Measurements from ENCODE around the gene HTR1D.
A peak's percentile ranks its signal among the peaks of the same experiment; 100 is the strongest.
"Not testable (repeated sequence)": the region's sequence is repeated elsewhere in the genome, so short reads cannot be mapped to it uniquely, and the experiment has no call there.

Gene HTR1D

GRCh38 chr1:23237508-23237907, 20.2 kb upstream of the HTR1D start:
- no peak for TF ChIP-seq CTCF (conservative IDR thresholded peaks at IDR 0.05; ENCODE audit: control insufficient read depth, insufficient read depth, low read depth, low read length)

DNA sequence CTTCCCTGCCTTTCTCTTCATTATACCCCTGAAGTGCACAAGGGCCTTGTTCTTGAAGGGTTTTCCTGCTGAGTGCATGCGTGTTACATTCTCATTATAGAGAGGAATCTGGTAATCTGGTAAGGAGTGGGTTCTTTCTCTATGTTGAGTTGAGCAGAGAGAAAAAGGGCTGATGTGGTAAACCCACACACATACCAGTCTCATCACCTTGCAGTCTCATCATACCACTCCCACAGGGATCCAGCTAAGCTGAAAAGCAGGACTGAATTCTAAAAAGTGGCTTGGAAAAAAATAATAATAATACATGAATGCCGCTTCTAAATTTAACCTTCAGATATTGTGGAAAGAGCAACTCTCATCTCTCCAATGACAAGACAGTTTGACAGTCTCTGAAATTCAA, 10.5 kb upstream of the HTR1D start:
- DNase-seq (ENCODE audit: low read depth), result no peak
- TF ChIP-seq CTCF (conservative IDR thresholded peaks at IDR 0.05; ENCODE audit: control insufficient read depth, insufficient read depth, low read depth, low read length), result no peak
- H3K4me3 ChIP-seq (ENCODE audit: control insufficient read depth, low read depth, low read length), result no peak overlapping the region

More at GRCh38 chr1:23237508-23237907, 20.2 kb upstream of the HTR1D start:
- no peak for DNase-seq (ENCODE audit: low read depth)
- no peak overlapping the region for H3K4me3 ChIP-seq (ENCODE audit: control insufficient read depth, low read depth, low read length)

- H3K4me3 ChIP-seq (ENCODE audit: control insufficient read depth, low read depth, low read length), result no peak overlapping the region
- TF ChIP-seq CTCF (conservative IDR thresholded peaks at IDR 0.05; ENCODE audit: control insufficient read depth, insufficient read depth, low read depth, low read length), result no peak
- peak; percentile 24 for DNase-seq (ENCODE audit: low read depth)
Measured at GRCh38 chr1:23224739-23225648, 7.7 kb upstream of the HTR1D start.

GRCh38 chr1:23223963-23224362, 6.7 kb upstream of the HTR1D start:
- not testable (repeated sequence) for DNase-seq (ENCODE audit: low read depth)

DNA sequence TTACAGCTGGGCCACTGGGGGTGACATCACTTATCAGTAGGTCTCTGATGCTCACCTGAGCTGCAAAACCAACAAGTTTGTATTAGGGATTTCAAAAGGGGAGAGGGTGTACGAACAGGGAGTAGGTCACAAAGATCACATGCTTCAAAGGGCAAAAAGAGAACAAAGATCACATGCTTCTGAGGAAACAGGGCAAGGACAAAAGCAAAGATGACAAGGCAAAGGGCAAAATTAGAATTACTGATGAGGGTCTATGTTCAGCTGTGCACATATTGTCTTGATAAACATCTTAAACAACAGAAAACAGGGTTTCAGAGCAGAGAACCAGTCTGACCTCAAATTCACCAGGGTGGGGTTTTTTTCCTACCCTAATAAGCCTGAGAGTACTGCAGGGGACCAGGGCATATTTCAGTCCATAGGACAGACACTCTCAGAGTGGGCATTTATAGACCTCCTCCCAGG, 6.2 kb upstream of the HTR1D start:
- not testable (repeated sequence) for H3K4me3 ChIP-seq (ENCODE audit: control insufficient read depth, low read depth, low read length); DNase-seq (ENCODE audit: low read depth)

More at GRCh38 chr1:23223963-23224362, 6.7 kb upstream of the HTR1D start:
- not testable (repeated sequence) for H3K4me3 ChIP-seq (ENCODE audit: control insufficient read depth, low read depth, low read length)

DNA sequence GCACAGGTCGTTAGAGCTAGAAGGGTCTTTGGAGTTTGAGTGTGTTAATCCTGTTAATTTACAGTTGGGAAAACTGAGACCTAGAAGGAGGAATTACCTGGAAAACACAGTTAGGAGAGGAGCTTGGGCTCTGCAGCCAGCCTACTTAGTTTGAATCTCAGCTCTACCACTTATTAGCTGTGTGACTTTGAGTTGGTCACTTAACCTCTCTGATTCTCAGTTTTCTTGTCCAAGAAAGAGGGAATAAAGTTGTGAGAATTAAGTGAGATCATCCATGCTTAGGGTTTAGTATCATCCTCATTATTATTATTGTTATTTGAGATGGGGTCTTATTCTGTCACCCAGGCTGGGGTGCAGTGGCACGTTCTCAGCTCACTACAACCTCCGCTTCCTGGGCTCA, 5.4 kb upstream of the HTR1D start:
- DNase-seq (ENCODE audit: low read depth), result no peak
- TF ChIP-seq CTCF (conservative IDR thresholded peaks at IDR 0.05; ENCODE audit: control insufficient read depth, insufficient read depth, low read depth, low read length), result no peak
- H3K4me3 ChIP-seq (ENCODE audit: control insufficient read depth, low read depth, low read length), result no peak overlapping the region

GRCh38 chr1:23222331-23222730, 5.0 kb upstream of the HTR1D start:
- TF ChIP-seq CTCF (conservative IDR thresholded peaks at IDR 0.05; ENCODE audit: control insufficient read depth, insufficient read depth, low read depth, low read length), result no peak
- no peak for DNase-seq (ENCODE audit: low read depth)
- no peak overlapping the region for H3K4me3 ChIP-seq (ENCODE audit: control insufficient read depth, low read depth, low read length)

All from fibroblast of mammary gland (primary cell).